GM23338 (cell line): ENCODE results near the gene ADAMTS17. TPM values are rescaled to one million over a fixed set of nuclear protein-coding genes. Genes with fewer than 3 reads are reported as not detected.

Experiments
- ATAC-seq: fragments of 200-7000 bp; cut with Tn5 transposase; 3 replicates; pipeline ENCODE4 v1.9.1; 2020
- DNase-seq: peaks from one replicate; pipeline ENCODE4 v3.0.0-alpha.2; 2015; ENCODE audit warnings: low spot score
- H2AFZ ChIP-seq: fragments of 200-600 bp; sonication (generic); 2 replicates; pipeline ENCODE4 v1.8.0; 2016; ENCODE audit warnings: antibody characterized with exemption, mild to moderate bottlenecking, moderate library complexity
- H3F3A ChIP-seq: fragments of 200-600 bp; sonication (generic); replicated peaks from 2 replicates; pipeline ENCODE4 v1.8.0; 2017; ENCODE audit warnings: antibody characterized with exemption, mixed run types, low read depth
- H3K27ac ChIP-seq: fragments of 200-600 bp; sonication (generic); 2 replicates; pipeline ENCODE4 v1.6.1; 2016; ENCODE audit warnings: low read depth
- H3K27me3 ChIP-seq: fragments of 200-600 bp; sonication (generic); 2 replicates; pipeline ENCODE4 v1.8.0; 2016; ENCODE audit warnings: mild to moderate bottlenecking, mixed run types, moderate library complexity; ENCODE audit not compliant: insufficient read depth
- H3K36me3 ChIP-seq: fragments of 200-600 bp; sonication (generic); 2 replicates; pipeline ENCODE4 v1.8.0; 2016; ENCODE audit warnings: mild to moderate bottlenecking; ENCODE audit not compliant: insufficient read depth
- H3K4me1 ChIP-seq: fragments of 200-600 bp; sonication (generic); 2 replicates; pipeline ENCODE4 v1.8.0; 2016; ENCODE audit warnings: mild to moderate bottlenecking, moderate library complexity; ENCODE audit not compliant: insufficient read depth
- H3K4me2 ChIP-seq: fragments of 200-600 bp; sonication (generic); 2 replicates; pipeline ENCODE4 v1.7.1; 2017; ENCODE audit warnings: mixed run types
- H3K4me3 ChIP-seq: fragments of 200-600 bp; sonication (generic); 2 replicates; pipeline ENCODE4 v1.6.1; 2016; ENCODE audit warnings: mixed run types
- H3K79me2 ChIP-seq: fragments of 200-600 bp; sonication (generic); replicated peaks from 2 replicates; pipeline ENCODE4 v1.8.0; 2017; ENCODE audit warnings: mild to moderate bottlenecking; ENCODE audit not compliant: insufficient read depth
- H3K9me2 ChIP-seq: fragments of 200-600 bp; sonication (generic); 2 replicates; pipeline ENCODE4 v1.8.0; 2017; ENCODE audit not compliant: insufficient read depth
- H4K20me1 ChIP-seq: fragments of 200-600 bp; sonication (generic); replicated peaks from 2 replicates; pipeline ENCODE4 v1.8.0; 2017; ENCODE audit warnings: mild to moderate bottlenecking; ENCODE audit not compliant: insufficient read depth
- H3K27ac Mint-ChIP-seq: 2 replicates; pipeline ENCODE4 v1.8.0; 2020; ENCODE audit warnings: inconsistent platforms, mild to moderate bottlenecking, moderate library complexity, mixed read lengths
- H3K27me3 Mint-ChIP-seq: 3 replicates; pipeline ENCODE4 v1.8.0; 2022; ENCODE audit warnings: low read depth, mild to moderate bottlenecking, moderate library complexity, mixed read lengths, inconsistent platforms; ENCODE audit not compliant: insufficient read depth, poor library complexity
- H3K36me3 Mint-ChIP-seq: 3 replicates; pipeline ENCODE4 v1.8.0; 2021; ENCODE audit warnings: low read depth, mild to moderate bottlenecking, inconsistent platforms, moderate library complexity, mixed read lengths
- H3K4me1 Mint-ChIP-seq: 3 replicates; pipeline ENCODE4 v1.8.0; 2020; ENCODE audit warnings: mild to moderate bottlenecking, inconsistent platforms, mixed read lengths
- H3K4me3 Mint-ChIP-seq: 3 replicates; pipeline ENCODE4 v1.8.0; 2021; ENCODE audit warnings: moderate library complexity, mild to moderate bottlenecking, inconsistent platforms, mixed read lengths
- H3K9me3 Mint-ChIP-seq: 3 replicates; pipeline ENCODE4 v1.8.0; 2020; ENCODE audit warnings: moderate library complexity, mild to moderate bottlenecking, inconsistent platforms, mixed read lengths
- CREB1 ChIP-seq: fragments of 250-450 bp; sonication (Bioruptor Pico); IDR thresholded peaks from 2 replicates; pipeline ENCODE4 v1.5.0; 2020; ENCODE audit warnings: low read depth, mild to moderate bottlenecking, moderate library complexity
- EZH2 ChIP-seq: fragments of 200-600 bp; sonication (generic); IDR thresholded peaks from one replicate; pipeline ENCODE4 v1.8.0; 2017; ENCODE audit warnings: antibody characterized with exemption, mild to moderate bottlenecking, low read depth; ENCODE audit not compliant: unreplicated experiment
- EZH2phosphoT487 ChIP-seq: fragments of 200-600 bp; sonication (generic); IDR thresholded peaks from one replicate; pipeline ENCODE4 v1.8.1; 2018; ENCODE audit warnings: antibody characterized with exemption; ENCODE audit not compliant: unreplicated experiment
- POLR2AphosphoS5 ChIP-seq: IDR thresholded peaks from 2 replicates; pipeline ENCODE4 v1.6.1; 2016; ENCODE audit warnings: antibody characterized with exemption, low read depth
- REST ChIP-seq: IDR thresholded peaks from one replicate; pipeline ENCODE4 v1.6.1; 2018; ENCODE audit warnings: antibody characterized with exemption; ENCODE audit not compliant: unreplicated experiment
- STAT1 ChIP-seq: IDR thresholded peaks from one replicate; pipeline ENCODE4 v1.6.1; 2016; ENCODE audit warnings: antibody characterized with exemption; ENCODE audit not compliant: unreplicated experiment
- ZNF114 ChIP-seq: fragments of 250-450 bp; sonication (Bioruptor Pico); IDR thresholded peaks from 2 replicates; pipeline ENCODE4 v1.5.0; 2020; ENCODE audit warnings: mild to moderate bottlenecking, moderate library complexity
- ZNF331 ChIP-seq: fragments of 250-450 bp; sonication (Bioruptor Pico); IDR thresholded peaks from 2 replicates; pipeline ENCODE4 v1.5.0; 2020; ENCODE audit warnings: low read depth, mild to moderate bottlenecking, moderate library complexity
- polyA plus RNA-seq: library from polyadenylated mRNA; unstranded; fragments of >200 nt; fragmentation: Nextera tagmentation; extraction: Ambion mirVana; gene quantifications from 2 replicates; pipeline ENCODE4 v1.2.1, GENCODE V29; 2016
- total RNA-seq: library from RNA; depleted of rRNA; stranded (reverse); fragments of >200 nt; shearing (Covaris generic); gene quantifications from 2 replicates; pipeline ENCODE4 v1.2.3, GENCODE V29; 2014
- TF ChIP-seq, protein P1 (sequence below): IDR thresholded peaks from 2 replicates; pipeline ENCODE4 v1.6.1; 2016; ENCODE audit warnings: antibody characterized with exemption
- TF ChIP-seq, protein P2 (sequence below): fragments of 250-450 bp; sonication (Bioruptor Pico); IDR thresholded peaks from 2 replicates; pipeline ENCODE4 v1.5.0; 2020; ENCODE audit warnings: mild to moderate bottlenecking, moderate library complexity
- TF ChIP-seq, protein P3 (sequence below), 2 experiments: fragments of 200-600 bp in 1 of 2; sonication (generic) in 1 of 2; conservative IDR thresholded peaks; 2 replicates each; pipeline versions ENCODE4 v1.5.1 to v1.6.1; 2016 to 2017; ENCODE audit warnings: antibody characterized with exemption in 2 of 2, low read depth in 2 of 2, mild to moderate bottlenecking in 2 of 2, moderate library complexity in 1 of 2

Gene ADAMTS17
- total and polyA plus RNA-seq, 2 experiments from 2014 or later, result 0.60 to 3.8 TPM

GRCh38 chr15:100208921-100209603 lies 132.7 kb downstream of the ADAMTS17 start:
- ATAC-seq, result no peak
- no peaks in the 10 kb centered on the region; the same call in none of the 2 replicates for H3K4me1 ChIP-seq
- peaks cover 23% of the 10 kb centered on the region for H3K4me1 Mint-ChIP-seq

More at GRCh38 chr15:100208921-100209603, 132.7 kb downstream of the ADAMTS17 start:
- H3K4me3 ChIP-seq, result no peak overlapping the region
- H3K9me2 ChIP-seq, result no peaks in the 10 kb centered on the region
- H3K27ac Mint-ChIP-seq, result no peak overlapping the region
- H3K4me3 Mint-ChIP-seq, result no peak overlapping the region
- DNase-seq, result no peak
- H3K9me3 Mint-ChIP-seq, result no peaks in the 10 kb centered on the region; the same call in 2 of the 3 replicates
- no peaks in the 10 kb centered on the region for H3K79me2 ChIP-seq
- H3K27me3 Mint-ChIP-seq, result peaks cover 9% of the 10 kb centered on the region
- no peaks in the 10 kb centered on the region for H3F3A ChIP-seq
- H4K20me1 ChIP-seq, result no peaks in the 10 kb centered on the region
- no peak for TF ChIP-seq POLR2AphosphoS5
- TF ChIP-seq ZNF114 (CRISPR knock-in tag), result no peak
- TF ChIP-seq STAT1, result no peak
- TF ChIP-seq REST, result no peak
- TF ChIP-seq, protein P1, sequence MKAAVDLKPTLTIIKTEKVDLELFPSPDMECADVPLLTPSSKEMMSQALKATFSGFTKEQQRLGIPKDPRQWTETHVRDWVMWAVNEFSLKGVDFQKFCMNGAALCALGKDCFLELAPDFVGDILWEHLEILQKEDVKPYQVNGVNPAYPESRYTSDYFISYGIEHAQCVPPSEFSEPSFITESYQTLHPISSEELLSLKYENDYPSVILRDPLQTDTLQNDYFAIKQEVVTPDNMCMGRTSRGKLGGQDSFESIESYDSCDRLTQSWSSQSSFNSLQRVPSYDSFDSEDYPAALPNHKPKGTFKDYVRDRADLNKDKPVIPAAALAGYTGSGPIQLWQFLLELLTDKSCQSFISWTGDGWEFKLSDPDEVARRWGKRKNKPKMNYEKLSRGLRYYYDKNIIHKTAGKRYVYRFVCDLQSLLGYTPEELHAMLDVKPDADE, result no peak
- TF ChIP-seq CREB1 (CRISPR knock-in tag), result no peak
- no peak for TF ChIP-seq ZNF331 (CRISPR knock-in tag)
- no peak for TF ChIP-seq EZH2
- TF ChIP-seq, protein P2, sequence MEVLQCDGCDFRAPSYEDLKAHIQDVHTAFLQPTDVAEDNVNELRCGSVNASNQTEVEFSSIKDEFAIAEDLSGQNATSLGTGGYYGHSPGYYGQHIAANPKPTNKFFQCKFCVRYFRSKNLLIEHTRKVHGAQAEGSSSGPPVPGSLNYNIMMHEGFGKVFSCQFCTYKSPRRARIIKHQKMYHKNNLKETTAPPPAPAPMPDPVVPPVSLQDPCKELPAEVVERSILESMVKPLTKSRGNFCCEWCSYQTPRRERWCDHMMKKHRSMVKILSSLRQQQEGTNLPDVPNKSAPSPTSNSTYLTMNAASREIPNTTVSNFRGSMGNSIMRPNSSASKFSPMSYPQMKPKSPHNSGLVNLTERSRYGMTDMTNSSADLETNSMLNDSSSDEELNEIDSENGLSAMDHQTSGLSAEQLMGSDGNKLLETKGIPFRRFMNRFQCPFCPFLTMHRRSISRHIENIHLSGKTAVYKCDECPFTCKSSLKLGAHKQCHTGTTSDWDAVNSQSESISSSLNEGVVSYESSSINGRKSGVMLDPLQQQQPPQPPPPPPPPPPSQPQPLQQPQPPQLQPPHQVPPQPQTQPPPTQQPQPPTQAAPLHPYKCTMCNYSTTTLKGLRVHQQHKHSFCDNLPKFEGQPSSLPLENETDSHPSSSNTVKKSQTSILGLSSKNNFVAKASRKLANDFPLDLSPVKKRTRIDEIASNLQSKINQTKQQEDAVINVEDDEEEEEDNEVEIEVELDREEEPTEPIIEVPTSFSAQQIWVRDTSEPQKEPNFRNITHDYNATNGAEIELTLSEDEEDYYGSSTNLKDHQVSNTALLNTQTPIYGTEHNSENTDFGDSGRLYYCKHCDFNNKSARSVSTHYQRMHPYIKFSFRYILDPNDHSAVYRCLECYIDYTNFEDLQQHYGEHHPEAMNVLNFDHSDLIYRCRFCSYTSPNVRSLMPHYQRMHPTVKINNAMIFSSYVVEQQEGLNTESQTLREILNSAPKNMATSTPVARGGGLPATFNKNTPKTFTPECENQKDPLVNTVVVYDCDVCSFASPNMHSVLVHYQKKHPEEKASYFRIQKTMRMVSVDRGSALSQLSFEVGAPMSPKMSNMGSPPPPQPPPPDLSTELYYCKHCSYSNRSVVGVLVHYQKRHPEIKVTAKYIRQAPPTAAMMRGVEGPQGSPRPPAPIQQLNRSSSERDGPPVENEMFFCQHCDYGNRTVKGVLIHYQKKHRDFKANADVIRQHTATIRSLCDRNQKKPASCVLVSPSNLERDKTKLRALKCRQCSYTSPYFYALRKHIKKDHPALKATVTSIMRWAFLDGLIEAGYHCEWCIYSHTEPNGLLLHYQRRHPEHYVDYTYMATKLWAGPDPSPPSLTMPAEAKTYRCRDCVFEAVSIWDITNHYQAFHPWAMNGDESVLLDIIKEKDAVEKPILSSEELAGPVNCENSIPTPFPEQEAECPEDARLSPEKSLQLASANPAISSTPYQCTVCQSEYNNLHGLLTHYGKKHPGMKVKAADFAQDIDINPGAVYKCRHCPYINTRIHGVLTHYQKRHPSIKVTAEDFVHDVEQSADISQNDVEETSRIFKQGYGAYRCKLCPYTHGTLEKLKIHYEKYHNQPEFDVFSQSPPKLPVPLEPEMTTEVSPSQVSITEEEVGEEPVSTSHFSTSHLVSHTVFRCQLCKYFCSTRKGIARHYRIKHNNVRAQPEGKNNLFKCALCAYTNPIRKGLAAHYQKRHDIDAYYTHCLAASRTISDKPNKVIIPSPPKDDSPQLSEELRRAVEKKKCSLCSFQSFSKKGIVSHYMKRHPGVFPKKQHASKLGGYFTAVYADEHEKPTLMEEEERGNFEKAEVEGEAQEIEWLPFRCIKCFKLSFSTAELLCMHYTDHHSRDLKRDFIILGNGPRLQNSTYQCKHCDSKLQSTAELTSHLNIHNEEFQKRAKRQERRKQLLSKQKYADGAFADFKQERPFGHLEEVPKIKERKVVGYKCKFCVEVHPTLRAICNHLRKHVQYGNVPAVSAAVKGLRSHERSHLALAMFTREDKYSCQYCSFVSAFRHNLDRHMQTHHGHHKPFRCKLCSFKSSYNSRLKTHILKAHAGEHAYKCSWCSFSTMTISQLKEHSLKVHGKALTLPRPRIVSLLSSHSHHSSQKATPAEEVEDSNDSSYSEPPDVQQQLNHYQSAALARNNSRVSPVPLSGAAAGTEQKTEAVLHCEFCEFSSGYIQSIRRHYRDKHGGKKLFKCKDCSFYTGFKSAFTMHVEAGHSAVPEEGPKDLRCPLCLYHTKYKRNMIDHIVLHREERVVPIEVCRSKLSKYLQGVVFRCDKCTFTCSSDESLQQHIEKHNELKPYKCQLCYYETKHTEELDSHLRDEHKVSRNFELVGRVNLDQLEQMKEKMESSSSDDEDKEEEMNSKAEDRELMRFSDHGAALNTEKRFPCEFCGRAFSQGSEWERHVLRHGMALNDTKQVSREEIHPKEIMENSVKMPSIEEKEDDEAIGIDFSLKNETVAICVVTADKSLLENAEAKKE (CRISPR knock-in tag), result no peak
- no peak for TF ChIP-seq EZH2phosphoT487
- TF ChIP-seq, protein P3, sequence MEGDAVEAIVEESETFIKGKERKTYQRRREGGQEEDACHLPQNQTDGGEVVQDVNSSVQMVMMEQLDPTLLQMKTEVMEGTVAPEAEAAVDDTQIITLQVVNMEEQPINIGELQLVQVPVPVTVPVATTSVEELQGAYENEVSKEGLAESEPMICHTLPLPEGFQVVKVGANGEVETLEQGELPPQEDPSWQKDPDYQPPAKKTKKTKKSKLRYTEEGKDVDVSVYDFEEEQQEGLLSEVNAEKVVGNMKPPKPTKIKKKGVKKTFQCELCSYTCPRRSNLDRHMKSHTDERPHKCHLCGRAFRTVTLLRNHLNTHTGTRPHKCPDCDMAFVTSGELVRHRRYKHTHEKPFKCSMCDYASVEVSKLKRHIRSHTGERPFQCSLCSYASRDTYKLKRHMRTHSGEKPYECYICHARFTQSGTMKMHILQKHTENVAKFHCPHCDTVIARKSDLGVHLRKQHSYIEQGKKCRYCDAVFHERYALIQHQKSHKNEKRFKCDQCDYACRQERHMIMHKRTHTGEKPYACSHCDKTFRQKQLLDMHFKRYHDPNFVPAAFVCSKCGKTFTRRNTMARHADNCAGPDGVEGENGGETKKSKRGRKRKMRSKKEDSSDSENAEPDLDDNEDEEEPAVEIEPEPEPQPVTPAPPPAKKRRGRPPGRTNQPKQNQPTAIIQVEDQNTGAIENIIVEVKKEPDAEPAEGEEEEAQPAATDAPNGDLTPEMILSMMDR (conservative IDR thresholded peaks at IDR 0.05; ENCODE audit: low read depth in 2 of 2), result no peak
- H3K4me2 ChIP-seq, result no peak overlapping the region
- H3K36me3 ChIP-seq, result no peaks in the 10 kb centered on the region
- no peak overlapping the region for H3K27ac ChIP-seq
- H2AFZ ChIP-seq, result no peak overlapping the region
- no peaks in the 10 kb centered on the region; the same call in 2 of the 3 replicates for H3K36me3 Mint-ChIP-seq
- no peaks in the 10 kb centered on the region for H3K27me3 ChIP-seq
